Esophagus squamous epithelium (tissue), 5 donors: ENCODE results near the gene PPP1R3C. TPM values are rescaled to one million over a fixed set of nuclear protein-coding genes. Genes with fewer than 3 reads are reported as not detected.
A peak's percentile ranks its signal among the peaks of the same experiment; 100 is the strongest.

ENCODE experiments used
- DNase-seq: peaks from one replicate; lab custom pipeline; 2025; lab: John Stamatoyannopoulos, UW
- H3K27ac ChIP-seq, 4 donors: fragments of 200-600 bp; sonication (generic); one replicate each; pipeline ENCODE4 v1.5.1; 2016 to 2019; ENCODE audit warnings: mild to moderate bottlenecking in 1 of 4
- H3K27me3 ChIP-seq, 4 donors: fragments of 200-600 bp; sonication (generic); 1 replicate in 3 of 4; 2 replicates in 1 of 4; pipeline versions ENCODE4 v1.5.1 to v1.6.0; 2017 to 2021; ENCODE audit warnings: antibody characterized with exemption in 1 of 4
- H3K36me3 ChIP-seq, 3 donors: fragments of 200-600 bp; sonication (generic); one replicate each; pipeline ENCODE4 v1.5.1; 2016 to 2019
- H3K4me1 ChIP-seq, 3 donors: fragments of 200-600 bp; sonication (generic); one replicate each; pipeline ENCODE4 v1.5.1; 2017 to 2019
- H3K4me3 ChIP-seq, 4 donors: fragments of 200-600 bp; sonication (generic); 1 replicate in 3 of 4; 2 replicates in 1 of 4; pipeline ENCODE4 v1.5.1; 2016 to 2019; ENCODE audit warnings: mild to moderate bottlenecking in 2 of 4, moderate library complexity in 1 of 4
- H3K9me3 ChIP-seq, 3 donors: fragments of 200-600 bp; sonication (generic); one replicate each; pipeline ENCODE4 v1.5.1; 2016 to 2019
- POLR2A ChIP-seq, 4 donors: fragments of 450-650 bp; IDR thresholded peaks; one replicate each; pipeline ENCODE4 v1.6.1; 2017; ENCODE audit warnings: antibody characterized with exemption in 4 of 4, mild to moderate bottlenecking in 4 of 4, moderate library complexity in 3 of 4
- WGBS, 2 donors: methylation state at CpG; one replicate each; pipeline ENCODE4 v1.1.5; 2018; 5-methylcytosine and 5-hydroxymethylcytosine counted together
- intact Hi-C: fragments of 100-400 bp; cut with DNase I; formaldehyde crosslinking; loops from one replicate; pipeline ENCODE4 v1.15.0; 2022
- total RNA-seq, 4 donors: library from RNA; depleted of rRNA; stranded (reverse); fragments of >200 nt; gene quantifications; one replicate each; pipeline ENCODE4 v1.1.0, GENCODE V29; 2016
- TF ChIP-seq, protein P1 (sequence below), 6 experiments: fragments of 450-650 bp in 4 of 6; fragments of 200-600 bp in 2 of 6; sonication (generic) in 2 of 6; IDR thresholded peaks; one replicate each; pipeline ENCODE4 v1.5.1; 2016 to 2019; ENCODE audit warnings: antibody characterized with exemption in 6 of 6, mild to moderate bottlenecking in 4 of 6, moderate library complexity in 4 of 6
- donor health status: DM: yes; HTN: yes; CAD: no.

The PPP1R3C gene
- total RNA-seq, 4 donors from 2014 or later, result 8.8 to 70.8 (median 47.9) TPM

DNA sequence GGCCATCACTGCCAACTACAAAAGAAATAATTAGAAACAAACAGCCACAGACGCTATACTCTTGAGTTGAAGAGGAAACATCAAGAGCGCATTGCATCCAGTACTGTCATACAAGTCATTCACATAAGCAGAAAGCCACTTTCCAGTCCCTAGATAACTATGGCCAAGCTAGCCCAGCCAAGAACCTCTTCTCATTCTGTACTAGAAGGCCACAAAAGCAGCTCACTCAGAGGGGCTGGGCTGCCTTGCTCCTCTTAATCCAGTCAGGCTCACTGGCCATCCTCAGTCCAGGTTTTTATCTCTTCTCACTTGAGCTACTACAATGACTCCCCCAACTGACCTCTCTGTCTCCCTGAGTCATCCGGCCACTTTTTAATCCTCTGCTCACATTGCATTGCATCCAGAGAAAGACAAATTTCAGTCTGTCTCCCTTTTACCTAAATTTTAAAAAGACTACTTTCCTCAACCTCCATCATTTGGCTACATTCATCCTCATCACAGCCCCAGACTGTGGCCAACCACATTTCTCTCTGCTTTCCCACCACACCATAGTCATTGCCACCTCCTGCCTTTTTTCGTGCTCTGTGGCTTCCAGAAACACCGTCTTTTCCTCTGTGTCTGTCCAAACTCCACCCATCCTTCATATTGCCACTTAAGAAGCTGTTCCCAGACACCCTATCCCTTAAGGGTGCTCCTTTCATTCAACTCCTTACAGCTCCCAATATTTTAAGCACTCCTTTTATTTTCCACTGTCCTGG is 25.0 kb downstream of the PPP1R3C start:
- H3K4me1 ChIP-seq, result peaks cover 34 to 73% (median 38%) of the 10 kb centered on the region in 3 donors
- DNase-seq, result no peak
- 43 to 50% methylated on average over 5 of the region's 5 CpGs for WGBS, 2 donors
- H3K4me3 ChIP-seq, result no peak overlapping the region
- no peaks in the 10 kb centered on the region for H3K36me3 ChIP-seq
- intact Hi-C loops, result no loop called here
- no peaks in the 10 kb centered on the region for H3K27me3 ChIP-seq
- H3K27ac ChIP-seq, result peak overlapping the region; percentile 72 to 89 (median 84)
- TF ChIP-seq POLR2A (IDR thresholded peaks at IDR 0.05), result no peak
- TF ChIP-seq, protein P1, sequence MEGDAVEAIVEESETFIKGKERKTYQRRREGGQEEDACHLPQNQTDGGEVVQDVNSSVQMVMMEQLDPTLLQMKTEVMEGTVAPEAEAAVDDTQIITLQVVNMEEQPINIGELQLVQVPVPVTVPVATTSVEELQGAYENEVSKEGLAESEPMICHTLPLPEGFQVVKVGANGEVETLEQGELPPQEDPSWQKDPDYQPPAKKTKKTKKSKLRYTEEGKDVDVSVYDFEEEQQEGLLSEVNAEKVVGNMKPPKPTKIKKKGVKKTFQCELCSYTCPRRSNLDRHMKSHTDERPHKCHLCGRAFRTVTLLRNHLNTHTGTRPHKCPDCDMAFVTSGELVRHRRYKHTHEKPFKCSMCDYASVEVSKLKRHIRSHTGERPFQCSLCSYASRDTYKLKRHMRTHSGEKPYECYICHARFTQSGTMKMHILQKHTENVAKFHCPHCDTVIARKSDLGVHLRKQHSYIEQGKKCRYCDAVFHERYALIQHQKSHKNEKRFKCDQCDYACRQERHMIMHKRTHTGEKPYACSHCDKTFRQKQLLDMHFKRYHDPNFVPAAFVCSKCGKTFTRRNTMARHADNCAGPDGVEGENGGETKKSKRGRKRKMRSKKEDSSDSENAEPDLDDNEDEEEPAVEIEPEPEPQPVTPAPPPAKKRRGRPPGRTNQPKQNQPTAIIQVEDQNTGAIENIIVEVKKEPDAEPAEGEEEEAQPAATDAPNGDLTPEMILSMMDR (IDR thresholded peaks at IDR 0.05), result no peak
- peaks cover 0 to 8% (median 0%) of the 10 kb centered on the region in 3 donors for H3K9me3 ChIP-seq

GRCh38 chr10:91605968-91606367 is 26.9 kb downstream of the PPP1R3C start:
- intact Hi-C loops, result no loop called here
- no peak for TF ChIP-seq POLR2A (IDR thresholded peaks at IDR 0.05)
- TF ChIP-seq, protein P1 (IDR thresholded peaks at IDR 0.05), result no peak
- no peak overlapping the region for H3K4me3 ChIP-seq
- peaks cover 0 to 8% (median 0%) of the 10 kb centered on the region in 3 donors for H3K9me3 ChIP-seq
- peak overlapping the region in 2 of 4 donors; percentile 72 to 79 for H3K27ac ChIP-seq
- no peaks in the 10 kb centered on the region for H3K27me3 ChIP-seq
- peaks cover 34 to 71% (median 38%) of the 10 kb centered on the region in 3 donors for H3K4me1 ChIP-seq
- no peaks in the 10 kb centered on the region for H3K36me3 ChIP-seq
- no peak for DNase-seq

- DNase-seq, result no peak
- intact Hi-C loops, result no loop called here
- Histone ChIP-seq H3K4me3 (no peak overlapping the region), H3K36me3 (no peaks in the 10 kb centered on the region), H3K4me1 (peaks cover 34 to 69% (median 38%) of the 10 kb centered on the region in 3 donors), H3K9me3 (peaks cover 0 to 8% (median 0%) of the 10 kb centered on the region in 3 donors), H3K27ac (peak overlapping the region; percentile 10 to 79 (median 54)), H3K27me3 (no peaks in the 10 kb centered on the region)
- 45 to 72% methylated on average over 3 of the region's 3 CpGs for WGBS, 2 donors
- TF ChIP-seq, protein P1 (IDR thresholded peaks at IDR 0.05), result peak in 1 of 6 experiments; percentile 10
- TF ChIP-seq POLR2A (IDR thresholded peaks at IDR 0.05), result no peak
Measured at GRCh38 chr10:91604553-91605534, 28.0 kb downstream of the PPP1R3C start.

- H3K4me1 ChIP-seq, result peaks cover 31 to 63% (median 33%) of the 10 kb centered on the region in 3 donors
- no peaks in the 10 kb centered on the region for H3K27me3 ChIP-seq
- H3K27ac ChIP-seq, result peak overlapping the region; percentile 30 to 79 (median 66)
- intact Hi-C loops, result no loop called here
- peaks cover 0 to 8% (median 0%) of the 10 kb centered on the region in 3 donors for H3K9me3 ChIP-seq
- no peak overlapping the region for H3K4me3 ChIP-seq
- 30 to 39% methylated on average over 4 to 5 of the region's 5 CpGs for WGBS, 2 donors
- TF ChIP-seq, protein P1 (IDR thresholded peaks at IDR 0.05), result no peak
- no peak for TF ChIP-seq POLR2A (IDR thresholded peaks at IDR 0.05)
- no peak for DNase-seq
- H3K36me3 ChIP-seq, result no peaks in the 10 kb centered on the region
Measured at GRCh38 chr10:91603931-91604331, 28.9 kb downstream of the PPP1R3C start.
